NCI-H774 (cell line): ENCODE results near the gene AMBN.
A peak's percentile ranks its signal among the peaks of the same experiment; 100 is the strongest.

Source experiments
- DNase-seq: peaks from one replicate; lab custom pipeline; 2025; lab: John Stamatoyannopoulos, UW

The AMBN gene

GRCh38 chr4:70591955-70592582 is at the start of gene AMBN:
Gene AMBN, plus strand, starts transcription at chr4:70592256. Its CDS starts 103 bp downstream, at chr4:70592359.
- DNase-seq: no peak

DNA sequence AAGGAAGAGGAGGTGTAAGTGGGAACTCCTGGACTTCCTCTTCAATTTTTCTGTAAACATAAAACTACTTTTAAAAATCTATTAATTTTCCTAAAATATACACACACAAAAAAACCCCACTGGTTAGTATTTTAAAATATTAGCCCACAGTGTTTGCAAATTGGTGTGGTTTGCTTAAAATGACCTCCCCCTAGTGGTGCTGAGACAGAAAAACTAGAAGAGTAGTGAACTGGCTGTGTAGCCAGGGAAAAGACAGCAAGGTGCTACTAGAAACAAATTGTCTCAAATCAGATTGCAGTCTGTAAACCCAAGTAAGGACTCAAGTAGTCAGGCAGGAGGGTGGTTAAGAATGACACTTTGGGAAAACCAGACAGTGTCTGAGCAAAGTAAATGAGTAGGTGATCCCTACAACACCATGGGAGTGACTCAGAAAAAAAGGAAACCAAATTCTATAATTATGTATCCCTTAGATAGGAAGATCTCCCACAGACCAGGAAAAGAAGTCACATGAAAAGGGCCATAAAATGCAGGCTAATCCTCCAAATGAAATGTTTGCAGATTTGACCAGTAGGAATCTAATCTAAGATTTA is 47.7 kb upstream of the AMBN start:
- DNase-seq: no peak

DNA sequence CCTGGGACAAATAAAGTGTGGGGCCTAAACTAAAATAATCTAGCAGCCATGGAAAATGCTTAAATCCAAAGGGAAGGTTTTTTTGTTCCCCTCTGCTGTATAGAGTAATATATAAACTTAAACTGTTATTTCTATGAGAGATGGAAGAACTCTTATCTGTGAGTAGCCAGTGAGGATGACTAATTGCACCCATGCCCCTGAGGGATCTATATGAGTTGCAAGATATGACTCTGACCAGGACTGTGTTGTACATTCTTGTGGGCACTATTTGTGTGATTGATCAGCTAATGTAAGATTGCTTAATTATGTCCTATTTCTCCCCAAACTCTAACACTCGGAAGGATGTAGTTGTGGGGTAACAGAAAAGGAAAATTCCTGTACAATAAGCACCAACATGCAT is 35.2 kb upstream of the AMBN start:
- DNase-seq: no peak

DNA sequence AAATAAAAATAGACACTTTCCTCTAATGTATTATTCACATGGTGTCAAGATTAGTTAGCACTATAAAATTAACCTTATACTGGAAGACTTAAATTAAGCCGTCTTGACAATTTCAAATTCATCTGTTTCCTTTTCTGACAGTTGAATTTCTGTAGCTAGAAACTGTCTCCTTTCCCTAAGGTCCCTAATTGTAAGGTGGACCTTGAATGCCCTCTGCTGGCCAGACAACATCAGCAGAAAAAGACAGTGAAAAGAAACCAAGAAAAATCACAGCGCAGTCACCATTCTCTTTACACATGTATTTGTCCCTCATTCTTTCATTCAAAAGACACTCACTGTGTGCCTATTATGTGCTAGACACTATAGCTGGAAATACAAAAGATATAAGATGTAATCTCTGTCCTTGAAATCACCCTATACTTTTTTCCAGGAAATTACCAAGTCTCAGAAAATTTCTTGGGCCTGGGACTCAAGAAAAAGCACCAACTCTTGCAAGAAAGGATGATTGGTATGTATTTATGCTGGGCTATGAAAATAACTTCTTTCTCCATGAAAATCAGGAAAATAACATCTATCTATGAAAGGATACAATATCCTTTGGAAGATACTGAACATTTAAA is 32.7 kb upstream of the AMBN start:
- peak; percentile 49 for DNase-seq

DNA sequence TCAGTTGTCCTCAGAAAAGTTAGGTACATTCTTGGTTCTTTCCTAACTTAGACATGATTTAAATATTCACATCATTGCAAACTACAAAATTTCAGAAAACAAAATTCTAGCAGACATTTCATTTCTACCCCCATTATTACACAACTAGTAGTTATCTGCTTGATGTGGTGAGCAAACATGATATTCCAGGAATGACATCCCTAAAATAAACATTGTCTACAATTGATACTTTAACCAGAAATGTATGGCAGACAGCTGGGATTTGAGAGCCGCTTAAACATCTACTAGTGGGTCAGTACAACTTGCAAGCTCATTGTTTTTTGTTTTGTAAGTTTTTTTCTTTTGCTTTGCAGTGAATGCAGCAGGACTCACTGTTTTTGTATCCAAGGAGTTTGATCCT is 32.1 kb upstream of the AMBN start:
- no peak for DNase-seq

DNA sequence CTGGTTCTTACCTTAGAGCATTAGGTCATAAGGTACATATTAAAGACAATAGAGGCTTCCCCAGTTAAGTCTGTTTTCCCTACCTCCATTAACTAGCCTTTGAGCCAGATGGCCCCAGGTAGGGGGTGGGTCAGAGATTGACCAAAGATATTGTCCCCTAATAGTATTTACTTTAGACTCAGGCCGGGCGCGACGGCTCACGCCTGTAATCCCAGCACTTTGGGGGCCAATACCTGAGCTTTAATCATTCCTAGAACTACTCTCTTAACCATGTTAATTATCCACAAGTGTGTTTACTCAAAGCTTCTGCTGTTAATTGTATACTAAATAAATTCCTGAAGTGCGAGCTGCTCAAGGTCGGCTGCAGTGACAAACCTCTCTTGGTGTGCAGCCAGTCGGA is 28.0 kb upstream of the AMBN start:
- peak; percentile 82 for DNase-seq

GRCh38 chr4:70570796-70571195 is 21.3 kb upstream of the AMBN start:
- DNase-seq: no peak

DNA sequence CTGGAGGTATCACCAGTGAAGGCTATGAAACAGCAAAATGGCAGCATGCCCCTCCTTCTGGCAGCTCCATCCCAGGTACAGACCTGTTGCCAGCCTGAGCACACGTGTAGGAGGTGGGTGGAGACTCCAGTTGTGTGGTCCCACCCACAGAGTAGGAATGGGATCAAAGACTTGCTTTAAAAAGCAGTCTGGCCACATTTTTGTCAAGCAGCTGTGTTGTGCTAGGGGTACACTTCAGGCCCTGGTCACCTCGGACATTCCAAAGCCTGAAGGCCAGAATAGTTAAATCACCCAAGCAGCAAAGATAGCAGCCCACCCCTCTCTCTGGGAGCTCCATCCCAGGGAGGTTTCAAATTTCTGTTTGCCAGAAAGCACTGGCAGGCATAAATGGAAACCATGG is 20.3 kb upstream of the AMBN start:
- DNase-seq: no peak

- DNase-seq: no peak
Observed at GRCh38 chr4:70575964-70576363, 16.1 kb upstream of the AMBN start.

DNA sequence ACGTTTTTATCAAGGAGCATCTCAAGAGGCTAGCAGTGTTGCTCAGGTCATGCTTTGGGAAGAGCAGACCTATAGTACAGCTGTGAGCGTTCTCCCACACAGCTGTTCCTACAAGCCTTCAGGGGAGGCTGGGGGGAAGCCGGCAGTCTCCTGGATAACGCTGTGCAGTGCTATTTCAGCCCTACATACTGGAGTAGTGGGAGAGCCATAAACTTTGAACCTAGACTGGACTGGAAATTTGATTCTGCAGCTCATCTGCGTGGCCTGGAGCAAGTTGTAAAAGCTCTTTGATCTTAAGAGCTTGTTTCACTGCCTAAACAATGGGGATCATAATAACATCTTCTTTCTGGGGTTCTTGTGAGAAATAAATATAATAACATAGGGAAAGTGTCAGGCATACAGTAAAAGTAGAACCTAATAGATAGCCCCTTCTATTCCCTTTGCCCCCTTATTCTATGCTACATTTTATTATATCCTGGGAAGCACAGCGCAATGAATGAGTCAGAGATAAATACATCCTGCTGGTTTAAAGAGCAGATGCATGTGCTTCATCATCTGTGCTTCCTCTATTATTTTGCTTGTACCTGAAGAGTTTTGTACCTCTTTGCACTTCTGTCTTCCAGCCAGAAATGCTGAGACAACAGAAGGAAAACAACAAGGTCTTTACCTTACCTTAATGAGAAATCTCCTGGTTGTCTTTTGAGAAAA is 14.7 kb upstream of the AMBN start:
- DNase-seq: no peak

DNA sequence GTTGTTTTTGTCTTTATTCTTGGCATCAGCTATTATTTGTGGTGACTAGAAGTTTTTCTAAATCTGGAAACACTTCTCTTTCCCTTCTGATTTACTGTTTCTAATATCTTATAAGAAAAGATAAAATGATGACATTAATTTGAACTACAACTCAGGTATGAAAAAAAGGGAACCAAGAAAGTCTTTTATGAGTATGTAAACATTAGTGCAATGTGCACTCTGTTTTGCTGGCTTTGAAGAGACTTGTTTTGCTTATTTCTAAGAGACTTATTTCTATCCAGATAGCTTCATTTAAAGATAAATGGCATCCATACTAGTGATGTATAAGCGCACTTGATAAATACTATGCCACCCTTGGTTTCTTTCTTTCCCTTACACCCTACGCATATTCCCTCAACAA is 10.1 kb upstream of the AMBN start:
- DNase-seq: no peak

GRCh38 chr4:70583952-70584834 is 7.9 kb upstream of the AMBN start:
- peak; percentile 87 for DNase-seq

DNA sequence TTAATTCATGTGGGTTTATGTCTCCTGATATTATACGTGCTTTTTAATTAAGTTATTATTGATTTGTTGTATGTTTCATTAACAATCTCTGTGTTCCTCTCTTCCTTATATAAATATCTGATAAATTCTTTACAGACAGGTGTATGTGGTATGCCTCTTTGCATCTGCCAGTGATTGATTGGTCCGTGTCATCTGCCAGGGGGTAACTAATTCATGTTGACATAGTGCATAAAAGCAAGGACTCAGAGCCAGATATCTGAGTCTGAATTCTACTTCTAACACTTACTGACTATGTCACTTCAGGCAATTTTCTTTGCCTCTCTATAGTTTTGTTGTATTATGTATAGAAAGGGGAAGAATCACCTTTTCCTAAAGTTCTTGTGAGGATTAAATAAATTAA is 5.2 kb upstream of the AMBN start:
- DNase-seq: no peak

DNA sequence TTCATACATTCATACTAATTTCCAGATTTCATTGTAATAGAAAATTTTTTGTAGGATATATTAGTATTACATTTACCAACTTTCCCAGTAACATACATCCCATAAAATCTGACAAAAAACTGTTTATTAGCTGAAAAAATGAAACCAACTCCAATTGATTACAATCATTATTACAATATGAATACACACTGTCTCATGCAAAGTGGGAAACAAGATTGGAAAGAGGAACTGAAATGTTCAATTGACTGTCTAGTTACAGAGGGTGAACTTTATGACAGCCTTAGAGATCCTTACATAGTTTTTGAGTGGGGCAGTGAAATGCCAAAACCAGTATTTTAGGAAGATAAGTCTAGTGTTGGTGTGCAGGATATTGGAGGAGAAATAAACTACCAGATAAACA is 2.3 kb upstream of the AMBN start:
- no peak for DNase-seq

- DNase-seq: no peak
Observed at GRCh38 chr4:70594196-70594595, 2.1 kb downstream of the AMBN start.

DNA sequence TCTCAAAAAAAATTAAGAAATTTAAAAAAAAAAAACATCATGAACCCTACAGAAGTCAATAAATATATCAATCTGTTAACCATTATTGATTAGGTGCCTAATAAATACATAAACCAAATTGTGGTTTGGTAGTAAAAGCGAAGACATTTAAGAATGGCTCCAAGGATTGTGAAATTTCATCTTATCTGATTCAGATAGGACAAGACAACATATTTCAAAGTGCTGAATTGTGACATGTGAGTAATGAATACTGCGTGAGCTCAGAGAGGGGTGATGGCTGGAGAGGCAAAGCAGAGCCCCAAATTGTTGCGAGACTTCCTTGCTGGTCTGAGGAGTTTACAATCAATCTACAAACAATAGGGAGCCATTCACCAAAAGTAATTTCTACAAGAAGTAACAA is 8.2 kb downstream of the AMBN start:
- DNase-seq: no peak

DNA sequence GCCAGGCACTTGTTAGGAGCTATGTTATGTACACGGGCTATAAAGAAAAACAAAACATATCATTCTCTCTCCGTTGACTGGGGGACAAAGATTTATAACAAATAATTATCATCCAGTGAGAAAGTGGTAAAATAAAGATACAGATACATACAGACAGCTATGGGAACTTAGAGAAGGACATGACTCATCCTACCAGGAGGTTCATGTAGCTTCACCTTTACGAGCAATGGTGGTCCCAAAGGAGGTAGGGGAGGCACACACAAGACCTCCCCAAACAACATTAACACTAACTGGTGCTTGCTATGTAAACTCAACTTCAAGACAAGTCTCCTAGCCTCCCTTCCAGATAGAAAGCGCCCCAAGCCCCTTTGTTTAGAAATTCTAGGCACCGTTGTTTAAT is 8.9 kb downstream of the AMBN start:
- no peak for DNase-seq

DNA sequence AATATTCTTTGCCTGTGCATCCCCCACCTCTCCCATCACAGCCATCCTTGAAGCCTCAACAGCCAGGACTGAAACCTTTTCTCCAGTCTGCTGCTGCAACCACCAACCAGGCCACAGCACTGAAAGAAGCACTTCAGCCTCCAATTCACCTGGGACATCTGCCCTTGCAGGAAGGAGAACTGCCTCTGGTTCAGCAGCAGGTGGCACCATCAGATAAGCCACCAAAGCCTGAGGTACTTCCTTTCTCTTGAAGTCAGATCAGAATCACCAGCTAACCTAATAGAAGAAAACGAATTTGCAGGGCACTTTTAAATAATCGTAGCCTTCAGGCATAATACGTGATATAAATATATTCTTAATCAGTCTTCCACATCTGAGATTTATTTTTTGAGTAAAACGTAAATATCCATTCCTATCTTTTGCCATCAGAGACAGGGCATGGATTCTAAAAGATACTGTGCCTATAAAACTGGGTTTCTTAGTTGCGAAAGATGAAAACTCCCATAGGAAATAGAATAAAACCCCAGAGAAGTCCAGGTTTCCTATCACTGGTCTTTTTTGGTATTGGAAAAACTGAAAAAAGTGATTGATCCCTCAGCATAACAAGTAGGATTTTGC is 9.5 kb downstream of the AMBN start:
- DNase-seq: peak; percentile 72

GRCh38 chr4:70603856-70604255 is 11.8 kb downstream of the AMBN start:
- no peak for DNase-seq

DNA sequence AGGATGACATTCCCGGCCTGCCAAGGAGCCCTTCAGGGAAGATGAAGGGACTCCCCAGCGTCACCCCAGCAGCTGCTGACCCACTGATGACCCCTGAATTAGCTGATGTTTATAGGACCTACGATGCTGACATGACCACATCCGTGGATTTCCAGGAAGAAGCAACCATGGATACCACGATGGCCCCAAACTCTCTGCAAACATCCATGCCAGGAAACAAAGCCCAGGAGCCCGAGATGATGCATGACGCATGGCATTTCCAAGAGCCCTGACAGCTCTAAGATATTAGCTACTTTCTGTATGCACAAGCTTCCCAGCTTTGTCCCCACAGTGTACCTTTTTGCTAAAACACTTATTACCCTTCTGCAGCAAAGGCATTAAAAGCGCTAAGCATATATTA is 14.4 kb downstream of the AMBN start:
- DNase-seq: no peak

- DNase-seq: no peak
Observed at GRCh38 chr4:70607334-70607853, 15.3 kb downstream of the AMBN start.
